ENCODE results near the gene RAC3.

Gene RAC3

GRCh38 chr17:82073446-82073845 is 42.0 kb downstream of the RAC3 start:
- Histone ChIP-seq H3K27ac (no peak overlapping the region), H3K36me3 (peaks cover 23% of the 10 kb centered on the region), H3K9me3 (ENCODE audit: severe bottlenecking) (no peaks in the 10 kb centered on the region), H3K27me3 (ENCODE audit: insufficient read depth, low read depth, severe bottlenecking) (no peaks in the 10 kb centered on the region), H3K4me3 (ENCODE audit: low read depth, low read length) (no peak overlapping the region)
- DNase-seq = no peak
- no peak for TF ChIP-seq CTCF (IDR thresholded peaks at IDR 0.05; ENCODE audit: low read depth, low read length)

- no peaks in the 10 kb centered on the region for H3K9me3 ChIP-seq (ENCODE audit: severe bottlenecking)
- no peak for TF ChIP-seq CTCF (IDR thresholded peaks at IDR 0.05; ENCODE audit: low read depth, low read length)
- peaks cover 48% of the 10 kb centered on the region for H3K36me3 ChIP-seq
- H3K27ac ChIP-seq = no peak overlapping the region; the same call in 1 of the 2 replicates
- DNase-seq = no peak
- no peak overlapping the region for H3K4me3 ChIP-seq (ENCODE audit: low read depth, low read length)
- H3K27me3 ChIP-seq (ENCODE audit: insufficient read depth, low read depth, severe bottlenecking) = no peaks in the 10 kb centered on the region
Measured at GRCh38 chr17:82076018-82076784, 44.7 kb downstream of the RAC3 start.

GRCh38 chr17:82076785-82077591 is 45.5 kb downstream of the RAC3 start:
- no peak overlapping the region for H3K27ac ChIP-seq
- no peaks in the 10 kb centered on the region for H3K9me3 ChIP-seq (ENCODE audit: severe bottlenecking)
- no peak for TF ChIP-seq CTCF (IDR thresholded peaks at IDR 0.05; ENCODE audit: low read depth, low read length)
- no peaks in the 10 kb centered on the region for H3K27me3 ChIP-seq (ENCODE audit: insufficient read depth, low read depth, severe bottlenecking)
- DNase-seq = no peak
- peaks cover 54% of the 10 kb centered on the region for H3K36me3 ChIP-seq
- no peak overlapping the region for H3K4me3 ChIP-seq (ENCODE audit: low read depth, low read length)

- H3K4me3 ChIP-seq (ENCODE audit: low read depth, low read length) = no peak overlapping the region
- peak overlapping the region; percentile 10; the same call in 1 of the 2 replicates for H3K27ac ChIP-seq
- H3K27me3 ChIP-seq (ENCODE audit: insufficient read depth, low read depth, severe bottlenecking) = no peaks in the 10 kb centered on the region
- TF ChIP-seq CTCF (IDR thresholded peaks at IDR 0.05; ENCODE audit: low read depth, low read length) = no peak
- no peaks in the 10 kb centered on the region for H3K9me3 ChIP-seq (ENCODE audit: severe bottlenecking)
- no peak for DNase-seq
- peaks cover 62% of the 10 kb centered on the region for H3K36me3 ChIP-seq
Measured at GRCh38 chr17:82077617-82078358, 46.3 kb downstream of the RAC3 start.

- no peak for DNase-seq
- Histone ChIP-seq H3K27ac (no peak overlapping the region), H3K9me3 (ENCODE audit: severe bottlenecking) (no peaks in the 10 kb centered on the region), H3K4me3 (ENCODE audit: low read depth, low read length) (no peak overlapping the region), H3K36me3 (peaks cover 69% of the 10 kb centered on the region), H3K27me3 (ENCODE audit: insufficient read depth, low read depth, severe bottlenecking) (no peaks in the 10 kb centered on the region)
- no peak for TF ChIP-seq CTCF (IDR thresholded peaks at IDR 0.05; ENCODE audit: low read depth, low read length)
Measured at GRCh38 chr17:82078433-82078832, 47.0 kb downstream of the RAC3 start.

Measured in WERI-Rb-1 (cell line).